ENCODE results near the gene TMEM88.

GRCh38 chr17:7818746-7819645 is 35.9 kb upstream of the TMEM88 start:
- TF ChIP-seq EZH2 (IDR thresholded peaks at IDR 0.05; ENCODE audit: insufficient read depth, poor library complexity, severe bottlenecking) (no peak), EZH2phosphoT487 (IDR thresholded peaks at IDR 0.05; ENCODE audit: insufficient read depth, low read depth) (no peak)
